Keratinocyte (primary cell): ENCODE data around the gene WDFY2. TPM values are rescaled to one million over a fixed set of nuclear protein-coding genes. Genes with fewer than 3 reads are reported as not detected.

Experiments
- DNase-seq: peaks from one replicate; pipeline ENCODE4 v3.0.0-alpha.2; 2011; ENCODE audit warnings: low read depth, missing footprints, low spot score
- FAIRE-seq: peaks from 2 replicates; lab custom pipeline; 2011; peaks lifted over from hg19 to GRCh38; lab: Jason Lieb, UNC
- H2AFZ ChIP-seq: 2 replicates; pipeline ENCODE4 v1.6.0; 2012; ENCODE audit warnings: low read length, control low read depth, inconsistent platforms; ENCODE audit not compliant: control insufficient read depth
- H3K27ac ChIP-seq: 2 replicates; pipeline ENCODE4 v1.5.1; 2011; ENCODE audit warnings: low read length; ENCODE audit not compliant: control insufficient read depth, insufficient read depth
- H3K27me3 ChIP-seq: 3 replicates; pipeline ENCODE4 v1.6.0; 2011; ENCODE audit warnings: low read length; ENCODE audit not compliant: control insufficient read depth, insufficient read depth; ENCODE audit errors: extremely low read depth
- H3K36me3 ChIP-seq, 2 experiments: 2 replicates in 1 of 2; 3 replicates in 1 of 2; pipeline ENCODE4 v1.5.1; 2011; ENCODE audit warnings: low read length in 2 of 2, mild to moderate bottlenecking in 1 of 2; ENCODE audit not compliant: control insufficient read depth in 2 of 2, insufficient read depth in 2 of 2; ENCODE audit errors: extremely low read depth in 1 of 2
- H3K4me1 ChIP-seq: 3 replicates; pipeline ENCODE4 v1.5.1; 2011; ENCODE audit warnings: low read length; ENCODE audit not compliant: control insufficient read depth, insufficient read depth; ENCODE audit errors: extremely low read depth
- H3K4me2 ChIP-seq: 3 replicates; pipeline ENCODE4 v1.6.0; 2011; ENCODE audit warnings: low read depth, low read length; ENCODE audit not compliant: control insufficient read depth, insufficient read depth; ENCODE audit errors: extremely low read depth
- H3K4me3 ChIP-seq, 3 experiments: fragments of 200-600 bp in 1 of 3; sonication (generic) in 1 of 3; 2 replicates in 2 of 3; 3 replicates in 1 of 3; pipeline ENCODE4 v1.5.1; 2011 to 2016; ENCODE audit warnings: low read length in 3 of 3, mild to moderate bottlenecking in 3 of 3, control low read depth in 2 of 3, inconsistent platforms in 1 of 3, low read depth in 1 of 3, mixed read lengths in 1 of 3, mixed run types in 1 of 3, moderate library complexity in 1 of 3; ENCODE audit not compliant: control insufficient read depth in 2 of 3, insufficient read depth in 2 of 3; ENCODE audit errors: extremely low read depth in 1 of 3
- H3K79me2 ChIP-seq: 2 replicates; pipeline ENCODE4 v1.6.0; 2012; ENCODE audit warnings: low read length; ENCODE audit not compliant: control insufficient read depth, insufficient read depth
- H3K9ac ChIP-seq: 3 replicates; pipeline ENCODE4 v1.6.0; 2011; ENCODE audit warnings: low read length; ENCODE audit not compliant: control insufficient read depth, insufficient read depth; ENCODE audit errors: extremely low read depth
- H3K9me1 ChIP-seq: 3 replicates; pipeline ENCODE4 v1.6.0; 2011; ENCODE audit warnings: low read length; ENCODE audit not compliant: control insufficient read depth, insufficient read depth; ENCODE audit errors: extremely low read depth
- H3K9me3 ChIP-seq: 2 replicates; pipeline ENCODE4 v1.5.1; 2012; ENCODE audit warnings: low read depth, low read length; ENCODE audit not compliant: control insufficient read depth
- H4K20me1 ChIP-seq: 3 replicates; pipeline ENCODE4 v1.6.0; 2011; ENCODE audit warnings: low read length; ENCODE audit not compliant: control insufficient read depth, insufficient read depth; ENCODE audit errors: extremely low read depth
- EZH2 ChIP-seq: IDR thresholded peaks from one replicate; pipeline ENCODE4 v1.6.1; 2012; ENCODE audit warnings: inconsistent platforms, mild to moderate bottlenecking, low read length, moderate library complexity
- dilution Hi-C: fragments of 300-500 bp; cut with MboI; formaldehyde crosslinking; loops from one replicate; pipeline ENCODE4 v1.7.0; 2020; ENCODE audit warnings: low sequenced_read_pairs; ENCODE audit not compliant: extremely low pct_ligation_motif_present
- polyA plus RNA-seq, 5 experiments: library from polyadenylated mRNA; depleted of rRNA in 3 of 5; stranded (reverse) in 3 of 5; stranded (forward) in 1 of 5; unstranded in 1 of 5; fragments of >200 nt; gene quantifications; 1 replicate in 1 of 5; 2 replicates in 3 of 5; 3 replicates in 1 of 5; pipeline versions ENCODE4 v1.2.1 to v1.2.3, GENCODE V29; 2011 to 2012; ENCODE audit warnings: missing spikeins in 2 of 5, low read depth in 1 of 5, low replicate concordance in 1 of 5
- TF ChIP-seq, protein P1 (sequence below), 3 experiments: IDR thresholded peaks in 1 of 3; conservative IDR thresholded peaks in 1 of 3; optimal IDR thresholded peaks in 1 of 3; 2 replicates in 2 of 3; 3 replicates in 1 of 3; pipeline versions ENCODE3 to v1.5.1; 2011; ENCODE audit warnings: low read length in 3 of 3, mild to moderate bottlenecking in 3 of 3, moderate library complexity in 2 of 3, control low read depth in 1 of 3, inconsistent platforms in 1 of 3; ENCODE audit not compliant: insufficient read depth in 2 of 3; ENCODE audit errors: extremely low read depth in 1 of 3

WDFY2 gene
- polyA plus RNA-seq, 1 donor (not counting 4 experiments of a cell fraction or from before 2014, with no cell fraction given), result 18.6 TPM

GRCh38 chr13:51551416-51551815 lies 32.8 kb upstream of the WDFY2 start:
- H3K9me3 ChIP-seq, result no peaks in the 10 kb centered on the region
- H3K9ac ChIP-seq, result no peak overlapping the region
- H3K36me3 ChIP-seq, result no peaks in the 10 kb centered on the region
- H2AFZ ChIP-seq, result no peak overlapping the region
- H3K27ac ChIP-seq, result no peak overlapping the region
- FAIRE-seq (no peak), DNase-seq (no peak)
- H3K4me1 ChIP-seq, result peaks cover 13% of the 10 kb centered on the region
- H3K79me2 ChIP-seq, result no peaks in the 10 kb centered on the region
- H4K20me1 ChIP-seq, result no peaks in the 10 kb centered on the region
- H3K4me2 ChIP-seq, result no peak overlapping the region
- dilution Hi-C loops, result no loop called here
- H3K4me3 ChIP-seq, result no peak overlapping the region
- no peak for TF ChIP-seq EZH2
- TF ChIP-seq, protein P1, sequence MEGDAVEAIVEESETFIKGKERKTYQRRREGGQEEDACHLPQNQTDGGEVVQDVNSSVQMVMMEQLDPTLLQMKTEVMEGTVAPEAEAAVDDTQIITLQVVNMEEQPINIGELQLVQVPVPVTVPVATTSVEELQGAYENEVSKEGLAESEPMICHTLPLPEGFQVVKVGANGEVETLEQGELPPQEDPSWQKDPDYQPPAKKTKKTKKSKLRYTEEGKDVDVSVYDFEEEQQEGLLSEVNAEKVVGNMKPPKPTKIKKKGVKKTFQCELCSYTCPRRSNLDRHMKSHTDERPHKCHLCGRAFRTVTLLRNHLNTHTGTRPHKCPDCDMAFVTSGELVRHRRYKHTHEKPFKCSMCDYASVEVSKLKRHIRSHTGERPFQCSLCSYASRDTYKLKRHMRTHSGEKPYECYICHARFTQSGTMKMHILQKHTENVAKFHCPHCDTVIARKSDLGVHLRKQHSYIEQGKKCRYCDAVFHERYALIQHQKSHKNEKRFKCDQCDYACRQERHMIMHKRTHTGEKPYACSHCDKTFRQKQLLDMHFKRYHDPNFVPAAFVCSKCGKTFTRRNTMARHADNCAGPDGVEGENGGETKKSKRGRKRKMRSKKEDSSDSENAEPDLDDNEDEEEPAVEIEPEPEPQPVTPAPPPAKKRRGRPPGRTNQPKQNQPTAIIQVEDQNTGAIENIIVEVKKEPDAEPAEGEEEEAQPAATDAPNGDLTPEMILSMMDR (optimal IDR thresholded peaks at IDR 0.05 in 1 of 3, IDR thresholded peaks at IDR 0.05 in 1 of 3, conservative IDR thresholded peaks at IDR 0.05 in 1 of 3; ENCODE audit: extremely low read depth in 1 of 3, insufficient read depth in 2 of 3, low read length in 3 of 3), result no peak
- H3K27me3 ChIP-seq, result no peaks in the 10 kb centered on the region
- no peaks in the 10 kb centered on the region for H3K9me1 ChIP-seq

- TF ChIP-seq, protein P1 (optimal IDR thresholded peaks at IDR 0.05 in 1 of 3, IDR thresholded peaks at IDR 0.05 in 1 of 3, conservative IDR thresholded peaks at IDR 0.05 in 1 of 3; ENCODE audit: extremely low read depth in 1 of 3, insufficient read depth in 2 of 3, low read length in 3 of 3), result no peak
- no peak for TF ChIP-seq EZH2
Observed at GRCh38 chr13:51552027-51552426, 32.2 kb upstream of the WDFY2 start.

More at GRCh38 chr13:51552027-51552426, 32.2 kb upstream of the WDFY2 start:
- no peak overlapping the region for H3K27ac ChIP-seq
- peaks cover 19% of the 10 kb centered on the region for H3K4me1 ChIP-seq
- DNase-seq, result no peak
- dilution Hi-C loops, result no loop called here
- no peaks in the 10 kb centered on the region for H3K36me3 ChIP-seq
- no peak for FAIRE-seq
- no peak overlapping the region for H3K9ac ChIP-seq
- H4K20me1 ChIP-seq, result no peaks in the 10 kb centered on the region
- no peak overlapping the region for H3K4me3 ChIP-seq
- H2AFZ ChIP-seq, result no peak overlapping the region
- no peaks in the 10 kb centered on the region for H3K9me1 ChIP-seq
- no peaks in the 10 kb centered on the region for H3K27me3 ChIP-seq
- no peaks in the 10 kb centered on the region for H3K79me2 ChIP-seq
- no peaks in the 10 kb centered on the region for H3K9me3 ChIP-seq
- H3K4me2 ChIP-seq, result no peak overlapping the region
